GM21515 (cell line): ENCODE results near the gene ALG14.
"Not testable (repeated sequence)": the region's sequence is repeated elsewhere in the genome, so short reads cannot be mapped to it uniquely, and the experiment has no call there.

Source experiments
- ATAC-seq: cut with Tn5 transposase; IDR thresholded peaks from one replicate; pipeline ENCODE4 v1.9.1; 2021; ENCODE audit not compliant: unreplicated experiment

ALG14 gene, protein sequence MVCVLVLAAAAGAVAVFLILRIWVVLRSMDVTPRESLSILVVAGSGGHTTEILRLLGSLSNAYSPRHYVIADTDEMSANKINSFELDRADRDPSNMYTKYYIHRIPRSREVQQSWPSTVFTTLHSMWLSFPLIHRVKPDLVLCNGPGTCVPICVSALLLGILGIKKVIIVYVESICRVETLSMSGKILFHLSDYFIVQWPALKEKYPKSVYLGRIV

DNA sequence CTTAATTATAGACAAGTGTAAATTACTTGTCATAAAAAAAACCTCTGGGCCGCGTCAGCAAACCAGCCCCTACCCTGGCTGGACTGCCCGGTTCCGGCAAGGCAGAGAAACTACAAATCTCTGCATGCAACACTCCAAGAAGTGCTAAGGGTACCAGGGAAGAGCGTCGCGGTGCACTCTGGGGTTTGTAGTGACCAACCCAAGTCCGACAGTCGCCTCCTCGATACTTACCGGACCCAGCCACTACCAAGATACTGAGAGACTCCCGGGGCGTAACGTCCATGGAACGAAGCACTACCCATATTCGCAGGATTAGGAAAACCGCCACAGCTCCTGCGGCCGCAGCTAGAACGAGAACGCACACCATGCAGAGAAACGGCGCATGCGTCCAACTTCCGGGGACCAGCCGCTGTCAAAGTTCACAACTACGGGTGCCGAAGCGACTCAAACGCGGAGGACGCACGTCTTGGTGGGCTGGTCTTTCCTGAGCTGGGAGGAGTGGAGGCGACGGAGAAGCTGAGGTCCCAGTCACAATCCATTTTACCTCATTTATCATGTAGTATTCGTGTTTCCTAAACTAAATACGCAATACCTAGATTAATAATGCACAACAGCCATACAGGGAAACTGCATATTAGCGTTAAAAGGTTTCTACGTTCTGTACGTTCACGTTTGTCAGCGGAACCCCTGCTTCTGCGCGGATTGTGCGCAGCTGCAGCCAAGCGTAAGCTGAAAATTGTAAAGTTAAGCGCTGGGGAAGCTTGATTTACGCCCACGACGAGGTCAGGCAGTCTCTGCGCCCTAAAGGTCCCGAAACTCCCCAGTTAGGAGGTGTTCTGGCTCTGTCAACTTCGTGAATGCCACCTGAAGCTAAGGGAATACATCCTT, at the start of gene ALG14:
TSS of gene ALG14 (minus strand) at position 420 of the 888 bp plus-strand sequence. CDS start at position 367, 53 bp downstream.
- peak; percentile 98 for ATAC-seq

GRCh38 chr1:95122151-95122697, 49.5 kb upstream of the ALG14 start:
- no peak for ATAC-seq

DNA sequence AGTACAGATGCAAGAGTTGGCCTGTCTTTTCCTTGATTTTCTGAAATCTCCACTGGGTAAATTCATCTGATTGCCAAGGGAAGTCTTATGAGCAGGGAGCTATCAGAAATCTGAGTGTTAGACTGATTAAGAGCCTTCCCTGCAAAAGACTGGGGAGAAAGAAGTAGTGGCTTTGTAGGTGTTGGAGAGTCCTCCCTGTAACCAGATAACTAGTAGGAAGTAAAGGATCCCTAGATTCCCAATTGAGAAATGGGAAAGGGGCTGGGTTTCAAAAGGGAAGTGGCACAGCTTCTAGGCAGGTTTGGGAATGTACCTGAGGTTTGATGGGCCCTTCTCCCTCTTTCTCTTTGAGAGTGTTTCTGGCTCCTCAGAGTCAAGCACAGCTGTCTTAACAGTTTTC, 46.5 kb upstream of the ALG14 start:
- ATAC-seq: no peak

- ATAC-seq: no peak
These were observed 46.0 kb upstream of the ALG14 start for GRCh38 chr1:95118710-95119109.

DNA sequence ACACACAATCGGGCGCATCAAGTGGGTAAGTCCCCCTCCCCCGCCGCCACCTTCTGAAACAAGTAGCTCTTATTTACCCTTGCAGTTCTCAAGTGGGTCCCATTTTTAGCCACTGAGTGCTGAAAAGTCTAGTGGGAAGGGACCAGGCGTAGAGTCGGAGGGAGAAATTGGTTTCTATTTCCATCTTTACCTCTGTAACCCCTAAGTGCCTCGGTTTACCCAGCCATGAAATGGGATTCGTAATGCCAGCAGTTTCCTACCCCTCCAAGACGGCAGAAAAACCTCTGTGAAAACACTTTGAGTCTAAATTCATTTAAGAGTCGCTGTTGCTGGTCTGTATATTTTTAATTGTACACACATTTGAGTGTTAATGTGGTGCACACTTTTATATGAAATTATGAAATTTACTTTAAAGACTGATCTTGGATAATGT, 45.3 kb upstream of the ALG14 start:
- ATAC-seq: no peak

- peak; percentile 71 for ATAC-seq
These were observed 44.7 kb upstream of the ALG14 start, which contains the start of gene TLCD4 for GRCh38 chr1:95117207-95118066. TLCD4 (plus strand) TSS chr1:95117355; CDS start chr1:95143902, 26,547 bp downstream.

- ATAC-seq: peak; percentile 69
These were observed 43.9 kb upstream of the ALG14 start for GRCh38 chr1:95116580-95117206.

DNA sequence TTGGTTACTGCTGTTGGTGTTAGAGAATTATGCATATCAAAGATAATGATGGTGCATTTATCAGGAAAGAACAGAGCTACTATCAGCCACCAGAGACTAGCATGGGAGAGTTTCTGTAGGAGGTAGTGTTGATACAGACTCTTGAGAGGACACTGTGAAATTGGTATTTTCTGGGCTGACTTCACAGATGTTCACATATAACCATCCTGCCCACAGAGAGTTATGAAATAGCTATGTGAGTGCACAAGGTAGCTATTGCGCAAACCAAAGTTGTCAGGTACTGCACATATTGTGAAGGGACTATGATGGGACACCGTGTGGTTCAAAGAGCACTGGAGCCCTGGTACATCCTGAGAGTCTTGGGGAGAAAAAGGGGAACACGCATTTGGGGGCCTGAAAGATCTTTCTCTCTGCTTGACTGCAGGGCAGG, 43.0 kb upstream of the ALG14 start:
- ATAC-seq: no peak

DNA sequence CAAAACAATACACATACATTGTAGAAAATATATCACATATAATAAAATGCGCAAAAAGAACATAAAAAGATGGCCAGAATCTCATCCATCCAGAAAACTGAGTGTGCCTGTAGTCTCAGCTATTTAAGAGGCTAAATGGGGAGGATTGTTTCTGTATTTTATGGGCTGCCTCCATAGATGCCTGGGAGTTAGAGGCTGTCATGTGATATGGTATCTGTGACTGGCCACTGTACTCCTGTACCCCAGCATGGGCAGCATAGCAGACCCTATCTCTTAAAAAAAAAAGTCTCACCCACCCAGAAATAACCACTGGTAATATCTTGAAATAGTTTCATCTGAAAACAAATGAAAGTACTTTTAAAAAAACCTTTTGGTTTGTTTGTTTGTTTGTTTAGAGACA, 40.9 kb upstream of the ALG14 start:
- ATAC-seq: no peak

DNA sequence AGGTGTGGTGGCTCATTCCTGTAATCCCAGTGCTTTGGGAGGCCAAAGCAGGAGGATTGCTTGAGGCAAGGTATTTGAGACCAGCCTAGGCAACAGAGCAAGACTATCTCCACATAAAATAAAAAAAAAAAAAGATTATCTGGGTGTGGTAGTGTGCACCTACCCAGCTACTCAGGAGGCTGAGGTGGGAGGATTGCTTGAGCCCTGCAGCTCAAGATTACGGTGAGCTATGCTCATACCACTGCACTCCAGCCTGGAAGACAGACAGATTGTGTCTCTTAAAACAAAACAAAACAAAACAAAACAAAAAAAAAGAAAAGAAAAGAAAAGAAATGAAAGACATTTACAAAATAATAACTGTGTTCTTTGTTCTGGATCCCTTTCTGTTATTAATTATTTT, 38.3 kb upstream of the ALG14 start:
- no peak for ATAC-seq

DNA sequence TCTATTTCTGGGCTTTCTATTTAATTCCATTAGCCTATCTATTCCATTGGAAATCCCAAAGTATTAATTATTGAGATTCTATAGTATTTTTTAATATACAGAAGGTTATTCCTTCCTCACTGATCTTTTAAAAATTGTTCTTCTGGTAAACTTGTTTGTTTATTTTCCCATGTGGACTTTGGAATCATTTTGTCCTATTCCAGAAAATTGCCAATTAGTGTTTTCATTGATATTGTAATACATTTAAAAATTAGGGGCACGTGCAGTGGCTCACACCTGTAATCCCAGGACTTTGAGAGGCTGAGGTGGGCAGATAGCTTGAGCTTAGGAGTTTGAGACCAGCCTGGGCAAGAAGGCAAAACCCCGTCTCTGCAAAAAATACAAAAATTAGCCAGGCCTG, 36.0 kb upstream of the ALG14 start:
- no peak for ATAC-seq

GRCh38 chr1:95098196-95098595, 25.4 kb upstream of the ALG14 start:
- no peak for ATAC-seq

GRCh38 chr1:95097426-95097825, 24.7 kb upstream of the ALG14 start:
- ATAC-seq: no peak

GRCh38 chr1:95096218-95096841, 23.6 kb upstream of the ALG14 start:
- ATAC-seq: peak; percentile 32

DNA sequence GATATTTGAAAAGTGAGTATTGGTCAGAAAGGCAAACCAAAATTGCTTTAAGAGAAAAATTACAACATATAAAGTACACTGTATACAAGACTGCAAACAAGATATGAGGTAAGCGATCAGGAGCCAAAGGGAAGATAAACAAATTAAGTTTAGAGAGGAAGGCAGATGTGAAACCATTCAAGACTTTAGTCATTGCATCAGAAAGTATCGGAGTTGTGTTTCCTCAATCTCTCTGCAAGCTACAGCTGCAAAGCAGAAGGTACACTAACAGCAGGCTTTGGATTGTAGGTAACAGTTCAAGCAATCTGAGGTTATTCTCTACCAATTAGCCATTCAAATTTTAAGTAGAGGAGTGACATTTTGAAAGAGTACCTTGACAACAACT, 23.1 kb upstream of the ALG14 start:
- peak; percentile 96 for ATAC-seq

- no peak for ATAC-seq
These were observed 22.2 kb upstream of the ALG14 start for GRCh38 chr1:95094923-95095322.

- ATAC-seq: no peak
These were observed 20.5 kb upstream of the ALG14 start for GRCh38 chr1:95093296-95093695.

GRCh38 chr1:95092891-95093290, 20.1 kb upstream of the ALG14 start:
- not testable (repeated sequence) for ATAC-seq

GRCh38 chr1:95091290-95091689, 18.5 kb upstream of the ALG14 start:
- not testable (repeated sequence) for ATAC-seq
